Fibroblast of villous mesenchyme (primary cell): Measurements from ENCODE around the gene RPL26. TPM values are rescaled to one million over a fixed set of nuclear protein-coding genes. Genes with fewer than 3 reads are reported as not detected.

Experiments
- DNase-seq: peaks from one replicate; pipeline ENCODE4 v3.0.0-alpha.2; 2010; ENCODE audit warnings: low read depth
- H3K4me3 ChIP-seq: 2 replicates; pipeline ENCODE4 v1.5.1; 2011; ENCODE audit warnings: low read depth, mild to moderate bottlenecking, low read length
- total RNA-seq: library from RNA; depleted of rRNA; stranded (reverse); fragments of >200 nt; gene quantifications from 2 replicates; pipeline ENCODE4 v1.2.3, GENCODE V29; 2012
- TF ChIP-seq, protein P1 (sequence below): IDR thresholded peaks from 2 replicates; pipeline ENCODE4 v1.5.1; 2012; ENCODE audit warnings: low read depth, mild to moderate bottlenecking, low read length; ENCODE audit not compliant: insufficient read depth

The RPL26 gene
- total RNA-seq, 1 donor = 2,045 TPM

DNA sequence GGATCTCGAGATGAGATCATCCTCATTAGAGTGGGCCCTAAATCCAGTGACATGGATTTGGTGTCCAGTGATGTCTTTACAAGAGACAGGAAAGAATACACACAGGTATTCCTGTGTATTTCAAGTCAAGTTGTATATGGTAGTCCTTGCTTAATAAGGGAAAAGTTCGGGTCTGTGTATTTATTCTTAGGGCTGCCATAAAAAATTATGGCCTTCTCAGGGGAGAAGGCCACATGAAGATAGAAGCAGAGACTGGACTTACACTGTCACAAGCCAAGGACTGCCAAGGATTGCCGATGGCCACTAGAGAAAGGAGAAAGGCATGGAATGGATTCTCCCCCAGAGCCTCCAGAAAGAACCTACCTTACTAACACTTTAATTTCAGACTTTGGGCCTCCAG is 14.8 kb downstream of the RPL26 start:
- no peak overlapping the region for H3K4me3 ChIP-seq
- TF ChIP-seq, protein P1, sequence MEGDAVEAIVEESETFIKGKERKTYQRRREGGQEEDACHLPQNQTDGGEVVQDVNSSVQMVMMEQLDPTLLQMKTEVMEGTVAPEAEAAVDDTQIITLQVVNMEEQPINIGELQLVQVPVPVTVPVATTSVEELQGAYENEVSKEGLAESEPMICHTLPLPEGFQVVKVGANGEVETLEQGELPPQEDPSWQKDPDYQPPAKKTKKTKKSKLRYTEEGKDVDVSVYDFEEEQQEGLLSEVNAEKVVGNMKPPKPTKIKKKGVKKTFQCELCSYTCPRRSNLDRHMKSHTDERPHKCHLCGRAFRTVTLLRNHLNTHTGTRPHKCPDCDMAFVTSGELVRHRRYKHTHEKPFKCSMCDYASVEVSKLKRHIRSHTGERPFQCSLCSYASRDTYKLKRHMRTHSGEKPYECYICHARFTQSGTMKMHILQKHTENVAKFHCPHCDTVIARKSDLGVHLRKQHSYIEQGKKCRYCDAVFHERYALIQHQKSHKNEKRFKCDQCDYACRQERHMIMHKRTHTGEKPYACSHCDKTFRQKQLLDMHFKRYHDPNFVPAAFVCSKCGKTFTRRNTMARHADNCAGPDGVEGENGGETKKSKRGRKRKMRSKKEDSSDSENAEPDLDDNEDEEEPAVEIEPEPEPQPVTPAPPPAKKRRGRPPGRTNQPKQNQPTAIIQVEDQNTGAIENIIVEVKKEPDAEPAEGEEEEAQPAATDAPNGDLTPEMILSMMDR = no peak
- no peak for DNase-seq

- DNase-seq = peak; percentile 78
- TF ChIP-seq, protein P1 = no peak
- no peak overlapping the region for H3K4me3 ChIP-seq
These were observed 16.8 kb downstream of the RPL26 start for GRCh38 chr17:8366231-8366630.

DNA sequence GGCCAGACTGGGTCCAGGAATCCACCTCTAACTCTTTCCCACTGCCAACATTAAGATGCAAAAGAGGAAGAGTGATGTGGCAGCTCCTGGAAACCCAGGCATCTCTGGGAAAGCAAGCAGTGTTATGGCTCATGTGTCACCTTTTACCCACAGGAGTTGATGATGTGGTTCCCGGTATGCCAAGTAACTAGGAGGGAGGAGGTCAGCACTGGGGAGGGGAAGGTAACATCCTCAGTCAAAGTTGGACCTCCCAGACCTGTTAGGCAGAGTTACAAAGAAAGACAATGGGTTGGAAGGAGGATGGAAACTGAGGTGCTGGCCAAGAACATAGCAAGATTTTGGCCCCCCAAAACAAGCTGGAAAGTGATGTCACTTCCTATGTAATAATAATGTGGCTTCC is 17.9 kb downstream of the RPL26 start:
- no peak for DNase-seq
- no peak overlapping the region for H3K4me3 ChIP-seq
- TF ChIP-seq, protein P1 = no peak

GRCh38 chr17:8362651-8363332 is 20.2 kb downstream of the RPL26 start:
- DNase-seq = peak; percentile 70
- TF ChIP-seq, protein P1 = no peak
- H3K4me3 ChIP-seq = no peak overlapping the region

DNA sequence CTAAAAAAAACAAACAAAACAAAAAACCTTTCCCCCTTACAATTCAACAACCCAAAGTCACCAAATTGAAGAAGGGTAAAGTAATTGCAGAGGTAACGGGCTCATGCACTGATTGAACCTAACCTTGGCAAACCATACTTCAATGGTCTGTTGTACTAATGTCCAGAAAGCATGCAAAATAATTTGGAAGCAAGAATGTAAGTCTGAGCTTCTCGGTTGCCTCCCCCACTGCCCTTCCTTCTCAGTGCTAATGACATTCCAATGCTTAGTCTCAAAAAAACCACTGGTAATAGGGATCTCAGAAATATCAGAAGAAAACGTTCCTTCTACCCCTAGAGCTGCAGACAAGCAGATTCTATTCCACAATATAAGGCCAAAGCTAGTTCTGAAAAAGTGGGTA is 22.2 kb downstream of the RPL26 start:
- DNase-seq = peak; percentile 42
- TF ChIP-seq, protein P1 = no peak
- no peak overlapping the region for H3K4me3 ChIP-seq

GRCh38 chr17:8360260-8360659 is 22.7 kb downstream of the RPL26 start:
- TF ChIP-seq, protein P1 = no peak
- DNase-seq = peak; percentile 68
- peak overlapping the region; percentile 17 for H3K4me3 ChIP-seq

DNA sequence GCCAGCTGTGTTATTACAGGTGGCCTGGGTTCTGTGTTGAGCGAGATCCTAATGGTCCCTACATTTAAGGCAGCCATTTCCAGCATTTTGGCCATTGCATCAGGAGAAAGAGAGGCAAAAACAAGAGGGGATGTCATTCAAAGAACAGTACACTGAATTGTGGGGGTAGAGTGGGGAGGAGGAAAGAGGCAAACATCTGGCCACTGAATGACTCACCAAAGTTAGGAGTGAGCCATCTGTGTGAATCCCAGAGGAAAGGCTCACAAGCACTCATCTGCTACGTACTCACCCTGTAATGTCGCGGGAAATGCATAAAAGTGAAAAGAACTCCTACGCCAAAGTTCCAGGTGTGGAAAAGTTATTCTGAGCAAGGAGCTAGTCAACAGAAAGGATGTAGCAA is 23.2 kb downstream of the RPL26 start:
- TF ChIP-seq, protein P1 = no peak
- peak; percentile 93 for DNase-seq
- peak overlapping the region; percentile 17 for H3K4me3 ChIP-seq
